Smooth muscle cell (in vitro differentiated cells): ENCODE measurements around the gene AGAP3. TPM values are rescaled to one million over a fixed set of nuclear protein-coding genes. Genes with fewer than 3 reads are reported as not detected.

Source experiments
- DNase-seq: peaks from one replicate; lab custom pipeline; 2025; ENCODE audit not compliant: unreplicated experiment; lab: John Stamatoyannopoulos, UW
- H2AFZ ChIP-seq: fragments of 200-600 bp; sonication (generic); 2 replicates; pipeline ENCODE4 v1.6.0; 2016; ENCODE audit warnings: antibody characterized with exemption, low read depth, mild to moderate bottlenecking
- H3F3A ChIP-seq: fragments of 200-600 bp; sonication (generic); 2 replicates; pipeline ENCODE4 v1.6.0; 2017; ENCODE audit warnings: antibody characterized with exemption, low read depth
- H3K27ac ChIP-seq: fragments of 200-600 bp; sonication (generic); 2 replicates; pipeline ENCODE4 v1.5.1; 2016; ENCODE audit warnings: low read depth, mild to moderate bottlenecking
- H3K27me3 ChIP-seq: fragments of 200-600 bp; sonication (generic); 2 replicates; pipeline ENCODE4 v1.6.1; 2016; ENCODE audit warnings: low read depth, mild to moderate bottlenecking
- H3K36me3 ChIP-seq: fragments of 200-600 bp; sonication (generic); 2 replicates; pipeline ENCODE4 v1.5.1; 2016; ENCODE audit warnings: low read depth
- H3K4me1 ChIP-seq: fragments of 200-600 bp; sonication (generic); 2 replicates; pipeline ENCODE4 v1.5.1; 2016; ENCODE audit warnings: low read depth
- H3K4me2 ChIP-seq: fragments of 200-600 bp; sonication (generic); 2 replicates; pipeline ENCODE4 v1.6.0; 2016; ENCODE audit warnings: mild to moderate bottlenecking
- H3K4me3 ChIP-seq: fragments of 200-600 bp; sonication (generic); 2 replicates; pipeline ENCODE4 v1.5.1; 2016; ENCODE audit warnings: mild to moderate bottlenecking
- H3K79me2 ChIP-seq: fragments of 200-600 bp; sonication (generic); 2 replicates; pipeline ENCODE4 v1.6.0; 2016; ENCODE audit warnings: low read depth, mild to moderate bottlenecking
- H3K9ac ChIP-seq: fragments of 200-600 bp; sonication (generic); 2 replicates; pipeline ENCODE4 v1.6.0; 2016; ENCODE audit warnings: low read depth
- H3K9me3 ChIP-seq: fragments of 200-600 bp; sonication (generic); replicated peaks from 2 replicates; pipeline ENCODE4 v1.5.1; 2016; ENCODE audit warnings: low read depth
- H4K20me1 ChIP-seq: fragments of 200-600 bp; sonication (generic); 2 replicates; pipeline ENCODE4 v1.6.0; 2016; ENCODE audit warnings: low read depth
- WGBS: methylation state at CpG from one replicate; pipeline ENCODE4 v1.1.7; 2016; ENCODE audit warnings: low lambda C conversion rate; 5-methylcytosine and 5-hydroxymethylcytosine counted together
- polyA plus RNA-seq: library from polyadenylated mRNA; unstranded; fragments of >200 nt; fragmentation: Nextera tagmentation; extraction: Ambion mirVana; gene quantifications from 2 replicates; pipeline ENCODE4 v1.2.1, GENCODE V29; 2016
- total RNA-seq: library from RNA; depleted of rRNA; stranded (reverse); fragments of >200 nt; gene quantifications from 2 replicates; pipeline ENCODE4 v1.2.3, GENCODE V29; 2014
- TF ChIP-seq, protein P1 (sequence below): fragments of 200-600 bp; sonication (generic); IDR thresholded peaks from 2 replicates; pipeline ENCODE4 v1.5.1; 2017; ENCODE audit warnings: borderline replicate concordance, mild to moderate bottlenecking, antibody characterized with exemption; ENCODE audit not compliant: insufficient read depth, poor library complexity, severe bottlenecking

The AGAP3 gene
- total and polyA plus RNA-seq, 2 experiments from 2014 or later = 29.8 to 51.4 TPM

DNA sequence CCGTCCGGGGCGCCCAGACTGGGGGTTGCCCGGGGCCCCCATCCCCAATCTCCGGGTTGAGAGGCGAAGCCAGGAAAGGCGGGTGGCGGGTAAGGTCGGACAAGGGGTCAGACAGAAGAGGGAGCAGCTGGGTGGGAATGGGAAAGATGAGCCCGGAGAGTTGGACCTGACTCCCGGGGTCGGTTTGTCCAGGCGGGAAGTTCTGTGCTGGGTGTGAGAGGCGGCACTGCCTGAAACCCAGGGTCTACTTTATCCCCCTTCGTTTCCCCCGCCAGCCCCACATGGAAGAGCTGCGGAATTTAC is 26.2 kb upstream of the AGAP3 start:
- Histone ChIP-seq H4K20me1 (peaks cover 48% of the 10 kb centered on the region), H3K36me3 (no peaks in the 10 kb centered on the region), H3K27me3 (no peaks in the 10 kb centered on the region), H3K79me2 (peaks cover 21% of the 10 kb centered on the region), H3K9me3 (no peaks in the 10 kb centered on the region), H3F3A (peaks cover 10% of the 10 kb centered on the region), H3K4me1 (peaks cover 36% of the 10 kb centered on the region), H3K9ac (peak overlapping the region; percentile 72), H3K4me3 (peak overlapping the region; percentile 74), H3K27ac (peak overlapping the region; percentile 95), H3K4me2 (peak overlapping the region; percentile 94), H2AFZ (peak overlapping the region; percentile 80)
- WGBS = 2% methylated on average over 17 of the region's 17 CpGs
- no peak for DNase-seq
- TF ChIP-seq, protein P1, sequence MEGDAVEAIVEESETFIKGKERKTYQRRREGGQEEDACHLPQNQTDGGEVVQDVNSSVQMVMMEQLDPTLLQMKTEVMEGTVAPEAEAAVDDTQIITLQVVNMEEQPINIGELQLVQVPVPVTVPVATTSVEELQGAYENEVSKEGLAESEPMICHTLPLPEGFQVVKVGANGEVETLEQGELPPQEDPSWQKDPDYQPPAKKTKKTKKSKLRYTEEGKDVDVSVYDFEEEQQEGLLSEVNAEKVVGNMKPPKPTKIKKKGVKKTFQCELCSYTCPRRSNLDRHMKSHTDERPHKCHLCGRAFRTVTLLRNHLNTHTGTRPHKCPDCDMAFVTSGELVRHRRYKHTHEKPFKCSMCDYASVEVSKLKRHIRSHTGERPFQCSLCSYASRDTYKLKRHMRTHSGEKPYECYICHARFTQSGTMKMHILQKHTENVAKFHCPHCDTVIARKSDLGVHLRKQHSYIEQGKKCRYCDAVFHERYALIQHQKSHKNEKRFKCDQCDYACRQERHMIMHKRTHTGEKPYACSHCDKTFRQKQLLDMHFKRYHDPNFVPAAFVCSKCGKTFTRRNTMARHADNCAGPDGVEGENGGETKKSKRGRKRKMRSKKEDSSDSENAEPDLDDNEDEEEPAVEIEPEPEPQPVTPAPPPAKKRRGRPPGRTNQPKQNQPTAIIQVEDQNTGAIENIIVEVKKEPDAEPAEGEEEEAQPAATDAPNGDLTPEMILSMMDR = peak; percentile 6

DNA sequence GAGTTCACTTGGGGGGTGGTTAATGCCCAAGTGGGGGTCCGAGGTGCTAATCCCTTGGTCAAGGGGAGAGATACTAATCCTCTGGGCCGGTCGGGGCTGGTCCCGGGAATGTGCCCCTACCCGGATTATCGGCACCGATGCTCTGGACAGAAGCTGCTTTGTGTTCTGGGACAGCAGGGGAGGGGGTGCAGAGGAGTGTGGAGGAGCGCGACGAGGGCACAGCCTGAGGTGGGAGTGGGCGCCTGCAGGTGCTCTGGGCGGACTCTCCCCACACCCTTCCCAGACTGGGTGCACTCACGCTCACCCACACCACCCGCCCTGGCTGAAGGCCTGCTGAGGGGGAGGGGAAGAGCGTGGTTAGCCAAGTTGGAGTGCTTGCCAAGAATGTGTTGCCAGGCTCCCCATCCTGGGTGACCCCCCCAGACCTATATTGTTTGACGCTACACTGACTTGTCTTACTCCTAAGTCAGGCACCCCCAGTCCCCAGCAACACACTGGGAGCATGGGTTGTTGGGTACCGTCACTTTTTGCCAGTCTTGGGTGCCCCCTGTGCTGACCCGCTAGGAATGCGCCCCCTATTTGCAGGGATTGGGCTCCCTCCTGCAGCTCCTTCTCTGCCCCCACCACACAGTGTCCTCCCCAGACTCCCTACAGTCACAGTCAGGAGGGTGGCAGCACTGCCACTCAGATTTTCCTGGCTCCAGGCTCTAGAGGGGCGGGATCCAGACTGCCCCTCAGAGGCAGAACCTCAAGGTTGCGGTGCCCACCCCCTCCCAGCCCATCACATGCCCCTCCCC is 25.7 kb upstream of the AGAP3 start:
- no peaks in the 10 kb centered on the region for H3K36me3 ChIP-seq
- TF ChIP-seq, protein P1 = no peak
- H3K4me2 ChIP-seq = peak overlapping the region; percentile 94
- no peaks in the 10 kb centered on the region for H3K27me3 ChIP-seq
- peaks cover 36% of the 10 kb centered on the region for H3K4me1 ChIP-seq
- peaks cover 54% of the 10 kb centered on the region for H4K20me1 ChIP-seq
- no peak for DNase-seq
- H3F3A ChIP-seq = peaks cover 10% of the 10 kb centered on the region
- H3K79me2 ChIP-seq = peaks cover 21% of the 10 kb centered on the region
- no peak overlapping the region for H2AFZ ChIP-seq
- peak overlapping the region; percentile 74 for H3K4me3 ChIP-seq
- peak overlapping the region; percentile 72 for H3K9ac ChIP-seq
- WGBS = 11% methylated on average over 18 of the region's 21 CpGs
- no peaks in the 10 kb centered on the region for H3K9me3 ChIP-seq
- H3K27ac ChIP-seq = peak overlapping the region; percentile 95

DNA sequence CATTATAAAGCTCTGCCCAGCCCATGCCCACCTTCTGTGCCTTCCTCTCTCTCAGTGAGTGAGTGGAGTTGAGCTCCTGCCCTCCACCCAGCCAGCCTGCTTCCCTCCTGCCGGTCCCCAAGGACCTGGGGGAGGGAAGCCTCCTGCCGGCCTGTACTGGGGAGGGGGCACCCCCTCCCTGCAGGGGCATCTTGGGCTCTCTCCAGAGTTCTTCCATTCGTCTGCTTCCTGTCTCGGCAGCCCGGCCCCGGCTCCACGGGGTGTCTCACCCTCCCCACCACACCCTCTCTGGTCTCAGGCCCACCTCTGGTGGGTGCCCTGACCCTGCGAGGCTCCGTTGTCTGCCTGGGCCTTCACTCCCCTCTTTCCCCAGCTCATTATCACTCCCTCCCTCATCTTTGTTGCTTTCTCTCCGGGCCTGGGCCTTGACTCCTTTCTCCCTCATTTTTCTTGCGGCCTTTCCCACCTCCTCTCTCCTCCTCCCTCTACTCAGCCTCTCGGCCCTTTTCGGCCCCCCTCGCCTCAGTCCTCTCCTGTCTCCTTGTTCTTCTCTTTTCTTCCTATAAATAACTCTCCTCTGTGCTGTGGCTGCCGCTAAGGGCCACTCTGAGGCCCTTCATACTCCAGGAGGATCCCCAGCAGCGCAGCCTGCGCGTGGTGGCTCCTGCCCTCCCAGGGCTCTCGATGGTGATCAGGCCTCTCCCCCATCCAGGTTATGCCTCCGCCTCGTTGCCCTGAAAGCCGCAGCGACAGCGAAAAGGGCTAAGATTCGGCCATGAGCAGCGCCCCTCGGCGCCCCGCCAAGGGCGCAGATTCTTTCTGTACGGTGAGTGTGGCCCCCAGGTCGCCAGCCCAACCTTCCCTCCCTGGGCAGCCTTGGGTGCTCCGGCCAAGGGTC is 24.8 kb upstream of the AGAP3 start:
- Histone ChIP-seq H3K9ac (no peak overlapping the region), H3K4me3 (peak overlapping the region; percentile 74), H3K79me2 (peaks cover 21% of the 10 kb centered on the region), H3K9me3 (no peaks in the 10 kb centered on the region), H3K4me2 (peak overlapping the region; percentile 94), H3F3A (peaks cover 10% of the 10 kb centered on the region), H3K27ac (peak overlapping the region; percentile 95), H3K27me3 (no peaks in the 10 kb centered on the region), H3K36me3 (no peaks in the 10 kb centered on the region), H4K20me1 (peaks cover 62% of the 10 kb centered on the region), H3K4me1 (peaks cover 36% of the 10 kb centered on the region), H2AFZ (no peak overlapping the region)
- DNase-seq = no peak
- TF ChIP-seq, protein P1 = no peak
- WGBS = 41% methylated on average over 31 of the region's 33 CpGs
